Measurements from ENCODE around the gene MAPKAPK5.

Gene MAPKAPK5

GRCh38 chr12:111799758-111800157, 42.3 kb upstream of the MAPKAPK5 start:
- Histone ChIP-seq H3F3A (ENCODE audit: control insufficient read depth, insufficient read depth) (no peaks in the 10 kb centered on the region), H3K27me3 (ENCODE audit: control insufficient read depth, low read length) (no peaks in the 10 kb centered on the region), H3K4me3 (ENCODE audit: low read length) (no peak overlapping the region), H3K4me1 (ENCODE audit: control insufficient read depth, low read length) (peaks cover 5% of the 10 kb centered on the region), H3K9me2 (replicated peaks; ENCODE audit: control insufficient read depth, low read length) (no peaks in the 10 kb centered on the region), H3K36me3 (ENCODE audit: control insufficient read depth, low read length) (peaks cover 15% of the 10 kb centered on the region), H3K9me3 (ENCODE audit: control insufficient read depth, insufficient read depth, low read length) (no peaks in the 10 kb centered on the region), H3K4me2 (ENCODE audit: low read length) (no peak overlapping the region), H3K79me2 (ENCODE audit: control insufficient read depth, low read length) (no peaks in the 10 kb centered on the region), H3K27ac (ENCODE audit: low read depth, low read length) (no peak overlapping the region), H4K20me1 (ENCODE audit: control insufficient read depth, insufficient read depth, low read depth, low read length) (no peaks in the 10 kb centered on the region)
- TF ChIP-seq CTCF (IDR thresholded peaks at IDR 0.05; ENCODE audit: low read depth, low read length, poor library complexity, severe bottlenecking) (no peak), EZH2phosphoT487 (IDR thresholded peaks at IDR 0.05; ENCODE audit: borderline replicate concordance, low read length) (no peak)

GRCh38 chr12:111803038-111803626, 38.9 kb upstream of the MAPKAPK5 start:
- H3K36me3 ChIP-seq (ENCODE audit: control insufficient read depth, low read length): peaks cover 12% of the 10 kb centered on the region
- no peak overlapping the region for H3K4me2 ChIP-seq (ENCODE audit: low read length)
- H3K4me1 ChIP-seq (ENCODE audit: control insufficient read depth, low read length): no peaks in the 10 kb centered on the region
- H3F3A ChIP-seq (ENCODE audit: control insufficient read depth, insufficient read depth): no peaks in the 10 kb centered on the region
- TF ChIP-seq CTCF (IDR thresholded peaks at IDR 0.05; ENCODE audit: low read depth, low read length, poor library complexity, severe bottlenecking) (no peak), EZH2phosphoT487 (IDR thresholded peaks at IDR 0.05; ENCODE audit: borderline replicate concordance, low read length) (no peak)
- no peak overlapping the region for H3K27ac ChIP-seq (ENCODE audit: low read depth, low read length)
- no peaks in the 10 kb centered on the region for H4K20me1 ChIP-seq (ENCODE audit: control insufficient read depth, insufficient read depth, low read depth, low read length)
- no peaks in the 10 kb centered on the region for H3K9me2 ChIP-seq (replicated peaks; ENCODE audit: control insufficient read depth, low read length)
- no peaks in the 10 kb centered on the region for H3K27me3 ChIP-seq (ENCODE audit: control insufficient read depth, low read length)
- no peaks in the 10 kb centered on the region for H3K79me2 ChIP-seq (ENCODE audit: control insufficient read depth, low read length)
- no peaks in the 10 kb centered on the region for H3K9me3 ChIP-seq (ENCODE audit: control insufficient read depth, insufficient read depth, low read length)
- no peak overlapping the region for H3K4me3 ChIP-seq (ENCODE audit: low read length)

- no peak overlapping the region for H3K4me3 ChIP-seq (ENCODE audit: low read length)
Observed at GRCh38 chr12:111803851-111804250, 38.2 kb upstream of the MAPKAPK5 start.

More at GRCh38 chr12:111803851-111804250, 38.2 kb upstream of the MAPKAPK5 start:
- no peaks in the 10 kb centered on the region for H3K27me3 ChIP-seq (ENCODE audit: control insufficient read depth, low read length)
- H3F3A ChIP-seq (ENCODE audit: control insufficient read depth, insufficient read depth): no peaks in the 10 kb centered on the region
- H3K36me3 ChIP-seq (ENCODE audit: control insufficient read depth, low read length): peaks cover 10% of the 10 kb centered on the region
- no peak overlapping the region for H3K4me2 ChIP-seq (ENCODE audit: low read length)
- H3K9me2 ChIP-seq (replicated peaks; ENCODE audit: control insufficient read depth, low read length): no peaks in the 10 kb centered on the region
- H3K9me3 ChIP-seq (ENCODE audit: control insufficient read depth, insufficient read depth, low read length): no peaks in the 10 kb centered on the region
- H3K4me1 ChIP-seq (ENCODE audit: control insufficient read depth, low read length): no peaks in the 10 kb centered on the region
- no peaks in the 10 kb centered on the region for H4K20me1 ChIP-seq (ENCODE audit: control insufficient read depth, insufficient read depth, low read depth, low read length)
- no peak overlapping the region for H3K27ac ChIP-seq (ENCODE audit: low read depth, low read length)
- no peaks in the 10 kb centered on the region for H3K79me2 ChIP-seq (ENCODE audit: control insufficient read depth, low read length)
- TF ChIP-seq CTCF (IDR thresholded peaks at IDR 0.05; ENCODE audit: low read depth, low read length, poor library complexity, severe bottlenecking) (no peak), EZH2phosphoT487 (IDR thresholded peaks at IDR 0.05; ENCODE audit: borderline replicate concordance, low read length) (no peak)
